ENCODE measurements around the gene PLA2G2C. TPM values are rescaled to one million over a fixed set of nuclear protein-coding genes. Genes with fewer than 3 reads are reported as not detected.
A peak's percentile ranks its signal among the peaks of the same experiment; 100 is the strongest.

The PLA2G2C gene
- total and polyA plus RNA-seq, 2 donors (not counting 3 experiments of a cell fraction or from before 2014, with no cell fraction given), result not detected

GRCh38 chr1:20216574-20216973, 30.3 kb upstream of the PLA2G2C start:
- no peak overlapping the region for H2AFZ ChIP-seq (ENCODE audit: low read depth, low read length)
- no peak overlapping the region for H3K4me3 ChIP-seq (replicated peaks in 1 of 3; ENCODE audit: insufficient read depth in 1 of 3, low read depth in 1 of 3, low read length in 3 of 3)
- ChIA-PET POLR2A (no interaction called here), CTCF (interaction anchor here (0.6 to 3.6 kb wide), 7 partner anchors 22 to 417 kb away, joined by 3 to 18 read pairs (median 3); partner anchors contain the start of gene CAMK2N1)
- H3K9me3 ChIP-seq (replicated peaks; ENCODE audit: control insufficient read depth, insufficient read depth, low read length), result no peaks in the 10 kb centered on the region
- H4K20me1 ChIP-seq (replicated peaks; ENCODE audit: control insufficient read depth, extremely low read depth, insufficient read depth, low read length), result no peaks in the 10 kb centered on the region
- H3K27me3 ChIP-seq (ENCODE audit: control insufficient read depth in 2 of 2, insufficient read depth in 2 of 2, low read length in 2 of 2), result peaks cover 7 to 9% of the 10 kb centered on the region in 2 experiments
- no peak overlapping the region for H3K4me2 ChIP-seq (ENCODE audit: insufficient read depth, low read length)
- intact Hi-C loops (cut with micrococcal nuclease), result no loop called here
- no peaks in the 10 kb centered on the region for H3K36me3 ChIP-seq (ENCODE audit: control insufficient read depth in 2 of 2, extremely low read depth in 1 of 2, insufficient read depth in 2 of 2, low read length in 2 of 2)
- no TSS peak for BruUV-seq (replicated peaks)
- no peak overlapping the region for H3K9ac ChIP-seq (replicated peaks; ENCODE audit: extremely low read depth, insufficient read depth, low read length)
- no peaks in the 10 kb centered on the region for H3K79me2 ChIP-seq (ENCODE audit: control insufficient read depth, insufficient read depth, low read length)
- H3K9me1 ChIP-seq (replicated peaks; ENCODE audit: control insufficient read depth, extremely low read depth, insufficient read depth, low read length), result no peaks in the 10 kb centered on the region
- dilution Hi-C loops (cut with MboI; ENCODE audit: extremely low pct_ligation_motif_present, low sequenced_read_pairs), result no loop called here
- peak; percentile 20 for DNase-seq (ENCODE audit: low read depth, low spot score)
- H3K4me1 ChIP-seq (ENCODE audit: control insufficient read depth, extremely low read depth, insufficient read depth, low read length), result no peaks in the 10 kb centered on the region
- H3K27ac ChIP-seq (ENCODE audit: insufficient read depth, low read depth, low read length), result no peak overlapping the region
- FAIRE-seq, result peak; percentile 21
- no peak for TF ChIP-seq FOS (IDR thresholded peaks at IDR 0.05; ENCODE audit: borderline replicate concordance, insufficient read depth, low read length)
- peak; percentile 19 to 22 for TF ChIP-seq CTCF (IDR thresholded peaks at IDR 0.05; ENCODE audit: extremely low read depth in 1 of 2, insufficient read depth in 1 of 2, low read depth in 1 of 2, low read length in 2 of 2)

GRCh38 chr1:20215716-20216115, 29.4 kb upstream of the PLA2G2C start:
- Histone ChIP-seq H4K20me1 (replicated peaks; ENCODE audit: control insufficient read depth, extremely low read depth, insufficient read depth, low read length) (no peaks in the 10 kb centered on the region), H3K36me3 (ENCODE audit: control insufficient read depth in 2 of 2, extremely low read depth in 1 of 2, insufficient read depth in 2 of 2, low read length in 2 of 2) (no peaks in the 10 kb centered on the region), H3K27ac (ENCODE audit: insufficient read depth, low read depth, low read length) (no peak overlapping the region), H3K9me1 (replicated peaks; ENCODE audit: control insufficient read depth, extremely low read depth, insufficient read depth, low read length) (no peaks in the 10 kb centered on the region), H2AFZ (ENCODE audit: low read depth, low read length) (no peak overlapping the region), H3K4me3 (replicated peaks in 1 of 3; ENCODE audit: insufficient read depth in 1 of 3, low read depth in 1 of 3, low read length in 3 of 3) (no peak overlapping the region), H3K4me2 (ENCODE audit: insufficient read depth, low read length) (no peak overlapping the region), H3K9me3 (replicated peaks; ENCODE audit: control insufficient read depth, insufficient read depth, low read length) (no peaks in the 10 kb centered on the region), H3K9ac (replicated peaks; ENCODE audit: extremely low read depth, insufficient read depth, low read length) (no peak overlapping the region), H3K4me1 (ENCODE audit: control insufficient read depth, extremely low read depth, insufficient read depth, low read length) (no peaks in the 10 kb centered on the region), H3K27me3 (ENCODE audit: control insufficient read depth in 2 of 2, insufficient read depth in 2 of 2, low read length in 2 of 2) (peaks cover 7 to 9% of the 10 kb centered on the region in 2 experiments), H3K79me2 (ENCODE audit: control insufficient read depth, insufficient read depth, low read length) (no peaks in the 10 kb centered on the region)
- no peak for TF ChIP-seq EZH2 (IDR thresholded peaks at IDR 0.05; ENCODE audit: borderline replicate concordance, low read depth, low read length, severe bottlenecking)
- no peak for TF ChIP-seq CTCF (IDR thresholded peaks at IDR 0.05; ENCODE audit: extremely low read depth in 1 of 2, insufficient read depth in 1 of 2, low read depth in 1 of 2, low read length in 2 of 2)
- TF ChIP-seq GATA2 (IDR thresholded peaks at IDR 0.05; ENCODE audit: insufficient read depth, insufficient read length, low read depth, low read length), result no peak
- TF ChIP-seq MYC (IDR thresholded peaks at IDR 0.05; ENCODE audit: low read depth, low read length), result no peak
- TF ChIP-seq MAX (IDR thresholded peaks at IDR 0.05; ENCODE audit: insufficient read depth, insufficient read length), result no peak
- no peak for TF ChIP-seq POLR2AphosphoS5 (IDR thresholded peaks at IDR 0.05; ENCODE audit: insufficient read depth, low read depth, low read length)
- no peak for TF ChIP-seq JUN (IDR thresholded peaks at IDR 0.05; ENCODE audit: borderline replicate concordance, insufficient read depth, insufficient read length, low read depth)
- TF ChIP-seq POLR2A (IDR thresholded peaks at IDR 0.05; ENCODE audit: low read depth, low read length), result no peak
- intact Hi-C loops (cut with micrococcal nuclease) (no loop called here), dilution Hi-C loops (cut with MboI; ENCODE audit: extremely low pct_ligation_motif_present, low sequenced_read_pairs) (no loop called here)
- DNase-seq (ENCODE audit: low read depth, low spot score), result no peak
- POLR2A ChIA-PET, result no interaction called here
- FAIRE-seq, result no peak
- BruUV-seq (replicated peaks), result no TSS peak
- CTCF ChIA-PET, result interaction anchor here (1.2 to 3.6 kb wide), 3 partner anchors 9 to 279 kb away, joined by 3 to 18 read pairs (median 3); no protein-coding TSS in a partner anchor

Data from endothelial cell of umbilical vein (primary cell).